Mucosa of descending colon (tissue), 3 donors: ENCODE results near the gene BEST1. TPM values are rescaled to one million over a fixed set of nuclear protein-coding genes. Genes with fewer than 3 reads are reported as not detected.
"Not testable (repeated sequence)": the region's sequence is repeated elsewhere in the genome, so short reads cannot be mapped to it uniquely, and the experiment has no call there.

Experiments
- ATAC-seq: fragments of 200-7000 bp; cut with Tn5 transposase; one replicate; pipeline ENCODE4 v1.9.1; 2020; ENCODE audit warnings: mild to moderate bottlenecking, moderate library complexity
- DNase-seq, 3 donors: peaks; one replicate each; pipeline ENCODE4 v3.0.0-alpha.2; 2020
- H3K36me3 ChIP-seq: fragments of 200-600 bp; one replicate; pipeline ENCODE4 v1.8.0; 2021; ENCODE audit warnings: low read depth, mild to moderate bottlenecking
- H3K4me1 ChIP-seq: fragments of 200-600 bp; one replicate; pipeline ENCODE4 v1.8.0; 2021; ENCODE audit warnings: low read depth, mild to moderate bottlenecking
- H3K4me3 ChIP-seq: fragments of 200-600 bp; one replicate; pipeline ENCODE4 v1.8.0; 2021; ENCODE audit warnings: mild to moderate bottlenecking
- H3K9me3 ChIP-seq: fragments of 200-600 bp; one replicate; pipeline ENCODE4 v1.8.0; 2021; ENCODE audit warnings: mild to moderate bottlenecking
- intact Hi-C, 2 donors: fragments of 100-400 bp; cut with DNase I in 1 of 2; cut with micrococcal nuclease in 1 of 2; formaldehyde crosslinking; loops; one replicate each; pipeline versions ENCODE4 v1.11.0 to v1.11.1; 2022; cut with DNase I, micrococcal nuclease
- total RNA-seq, 3 donors: library from RNA; stranded (reverse); fragmentation: NEBNext Ultra II Directional in 2 of 3; extraction: Animal tissue kit (Norgen Biotek cat#: 25700) in 2 of 3; gene quantifications; one replicate each; pipeline versions ENCODE4 v1.2.1 to v1.2.4, GENCODE V29; 2021 to 2023
- TF ChIP-seq, protein P1 (sequence below): fragments of 200-600 bp; IDR thresholded peaks from one replicate; pipeline ENCODE4 v1.8.0; 2022; ENCODE audit warnings: antibody characterized with exemption, mild to moderate bottlenecking
- donor health status: DM: no; HTN: no; CAD: no; lungs with moderate emphysema.
- donor health status: DM: no; HTN: no; CAD: no.
- donor health status: DM: no; HTN: yes; CAD: no.

The BEST1 gene
- total RNA-seq, 3 donors from 2014 or later, result 0.41 to 2.8 (median 1.8) TPM

- ATAC-seq (peak; percentile 10), DNase-seq (peak in 1 of 3 donors; percentile 25)
- TF ChIP-seq, protein P1, sequence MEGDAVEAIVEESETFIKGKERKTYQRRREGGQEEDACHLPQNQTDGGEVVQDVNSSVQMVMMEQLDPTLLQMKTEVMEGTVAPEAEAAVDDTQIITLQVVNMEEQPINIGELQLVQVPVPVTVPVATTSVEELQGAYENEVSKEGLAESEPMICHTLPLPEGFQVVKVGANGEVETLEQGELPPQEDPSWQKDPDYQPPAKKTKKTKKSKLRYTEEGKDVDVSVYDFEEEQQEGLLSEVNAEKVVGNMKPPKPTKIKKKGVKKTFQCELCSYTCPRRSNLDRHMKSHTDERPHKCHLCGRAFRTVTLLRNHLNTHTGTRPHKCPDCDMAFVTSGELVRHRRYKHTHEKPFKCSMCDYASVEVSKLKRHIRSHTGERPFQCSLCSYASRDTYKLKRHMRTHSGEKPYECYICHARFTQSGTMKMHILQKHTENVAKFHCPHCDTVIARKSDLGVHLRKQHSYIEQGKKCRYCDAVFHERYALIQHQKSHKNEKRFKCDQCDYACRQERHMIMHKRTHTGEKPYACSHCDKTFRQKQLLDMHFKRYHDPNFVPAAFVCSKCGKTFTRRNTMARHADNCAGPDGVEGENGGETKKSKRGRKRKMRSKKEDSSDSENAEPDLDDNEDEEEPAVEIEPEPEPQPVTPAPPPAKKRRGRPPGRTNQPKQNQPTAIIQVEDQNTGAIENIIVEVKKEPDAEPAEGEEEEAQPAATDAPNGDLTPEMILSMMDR, result no peak
- no peak overlapping the region for H3K4me3 ChIP-seq
- peaks cover 17% of the 10 kb centered on the region for H3K4me1 ChIP-seq
- intact Hi-C loops, result no loop called here
- H3K36me3 ChIP-seq, result no peaks in the 10 kb centered on the region
- no peaks in the 10 kb centered on the region for H3K9me3 ChIP-seq
Measured at GRCh38 chr11:61962213-61963015, 12.3 kb downstream of the BEST1 start.

DNA sequence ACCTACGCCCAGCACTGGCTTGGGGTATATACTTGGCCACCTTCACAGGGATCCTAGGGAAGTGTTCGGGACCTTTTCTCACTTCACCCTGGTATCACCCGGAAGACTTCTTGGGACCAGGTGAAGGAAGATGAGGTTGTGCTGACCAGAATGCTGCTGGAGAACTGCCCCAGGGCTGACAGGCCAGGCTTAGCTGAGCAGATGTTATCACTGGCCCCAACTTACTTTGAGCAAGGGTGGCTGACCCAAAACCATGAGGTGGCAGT is 12.8 kb downstream of the BEST1 start:
- Histone ChIP-seq H3K4me3 (no peak overlapping the region), H3K4me1 (peaks cover 17% of the 10 kb centered on the region), H3K36me3 (no peaks in the 10 kb centered on the region)

GRCh38 chr11:61963282-61964057 is 13.3 kb downstream of the BEST1 start:
- peaks cover 21% of the 10 kb centered on the region for H3K4me1 ChIP-seq
- TF ChIP-seq, protein P1, result no peak
- DNase-seq, result peak in 2 of 3 donors; percentile 23 to 39
- H3K4me3 ChIP-seq, result no peak overlapping the region
- no peaks in the 10 kb centered on the region for H3K9me3 ChIP-seq
- H3K36me3 ChIP-seq, result no peaks in the 10 kb centered on the region
- intact Hi-C loops, result no loop called here
- peak; percentile 12 for ATAC-seq

More for the DNA sequence above, 12.8 kb downstream of the BEST1 start:
- intact Hi-C loops, result no loop called here
- TF ChIP-seq, protein P1, result no peak
- DNase-seq, result peak in 1 of 3 donors; percentile 37
- H3K9me3 ChIP-seq, result no peaks in the 10 kb centered on the region
- ATAC-seq, result no peak

GRCh38 chr11:61964058-61964665 is 14.0 kb downstream of the BEST1 start:
- H3K4me1 ChIP-seq, result peaks cover 27% of the 10 kb centered on the region
- H3K36me3 ChIP-seq, result no peaks in the 10 kb centered on the region
- intact Hi-C loops, result no loop called here
- H3K4me3 ChIP-seq, result no peak overlapping the region
- no peak for ATAC-seq
- peak in 1 of 3 donors; percentile 19 for DNase-seq
- no peaks in the 10 kb centered on the region for H3K9me3 ChIP-seq
- TF ChIP-seq, protein P1, result no peak

DNA sequence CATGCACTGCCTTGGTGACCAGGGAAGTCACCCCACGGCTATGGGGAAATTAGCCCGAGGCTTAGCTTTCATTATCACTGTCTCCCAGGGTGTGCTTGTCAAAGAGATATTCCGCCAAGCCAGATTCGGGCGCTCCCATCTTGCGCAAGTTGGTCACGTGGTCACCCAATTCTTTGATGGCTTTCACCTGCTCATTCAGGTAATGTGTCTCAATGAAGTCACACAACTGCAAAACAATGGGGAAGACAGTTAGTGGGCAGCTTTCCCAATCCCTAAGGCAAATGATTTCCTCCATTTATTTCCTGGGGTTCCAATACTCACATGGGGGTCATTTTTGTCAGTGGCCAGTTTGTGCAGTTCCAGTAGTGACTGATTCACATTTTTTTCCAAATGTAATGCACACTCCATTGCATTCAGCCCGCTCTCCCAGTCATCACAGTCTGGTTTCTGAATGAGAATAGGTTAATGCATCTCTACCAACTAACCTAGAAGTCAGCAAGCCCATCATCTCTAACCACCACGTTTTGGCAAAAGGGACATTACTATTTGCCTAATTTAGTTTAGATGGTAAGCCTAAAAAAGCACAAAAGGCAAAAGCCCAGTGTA is 14.6 kb downstream of the BEST1 start:
- H3K36me3 ChIP-seq, H3K9me3 ChIP-seq, ATAC-seq, H3K4me3 ChIP-seq: not testable (repeated sequence)
- peak; percentile 66 to 74 (median 69) for DNase-seq
- H3K4me1 ChIP-seq, result peaks cover 33% of the 10 kb centered on the region
- intact Hi-C loops, result loop anchor here in 1 of 2 donors (5.0 kb wide), 1 partner anchor 83 kb away; no protein-coding TSS in a partner anchor
